Thyroid gland (tissue), 4 donors: ENCODE data around the gene PTPRN2. TPM values are rescaled to one million over a fixed set of nuclear protein-coding genes. Genes with fewer than 3 reads are reported as not detected.

Source experiments
- DNase-seq, 2 donors: peaks; one replicate each; pipeline ENCODE4 v3.0.0-alpha.2; 2019
- H3K27ac ChIP-seq, 3 donors: fragments of 200-600 bp; sonication (generic); 1 replicate in 2 of 3; 2 replicates in 1 of 3; pipeline ENCODE4 v1.5.1; 2016 to 2019; ENCODE audit warnings: mild to moderate bottlenecking in 1 of 3, moderate library complexity in 1 of 3
- H3K27me3 ChIP-seq: fragments of 200-600 bp; sonication (generic); one replicate; pipeline ENCODE4 v1.5.1; 2019
- H3K36me3 ChIP-seq, 2 donors: fragments of 200-600 bp; sonication (generic); one replicate each; pipeline ENCODE4 v1.5.1; 2016 to 2019
- H3K4me1 ChIP-seq, 2 donors: fragments of 200-600 bp; sonication (generic); one replicate each; pipeline ENCODE4 v1.5.1; 2017 to 2019
- H3K4me3 ChIP-seq, 3 donors: fragments of 200-600 bp; sonication (generic); replicated peaks in 1 of 3; 1 replicate in 2 of 3; 2 replicates in 1 of 3; pipeline ENCODE4 v1.5.1; 2016; ENCODE audit warnings: mild to moderate bottlenecking in 1 of 3
- H3K9me3 ChIP-seq: fragments of 200-600 bp; sonication (generic); one replicate; pipeline ENCODE4 v1.5.1; 2017
- POLR2A ChIP-seq, 2 donors: fragments of 450-650 bp; IDR thresholded peaks; one replicate each; pipeline ENCODE4 v1.6.1; 2017; ENCODE audit warnings: antibody characterized with exemption in 2 of 2, mild to moderate bottlenecking in 2 of 2, moderate library complexity in 1 of 2
- WGBS, 2 donors: methylation state at CpG; one replicate each; pipeline ENCODE4 v1.1.5; 2017; 5-methylcytosine and 5-hydroxymethylcytosine counted together
- intact Hi-C: fragments of 100-400 bp; cut with DNase I; formaldehyde crosslinking; loops from one replicate; pipeline ENCODE4 v1.15.1; 2023
- total RNA-seq, 4 donors: library from RNA; depleted of rRNA; stranded (reverse); fragments of >200 nt; gene quantifications; one replicate each; pipeline ENCODE4 v1.2.3, GENCODE V29; 2016
- TF ChIP-seq, protein P1 (sequence below), 6 experiments: fragments of 200-600 bp in 3 of 6; fragments of 450-650 bp in 3 of 6; sonication (generic) in 3 of 6; IDR thresholded peaks; one replicate each; pipeline ENCODE4 v1.5.1; 2016 to 2019; ENCODE audit warnings: antibody characterized with exemption in 6 of 6, mild to moderate bottlenecking in 2 of 6, inconsistent platforms in 1 of 6, moderate library complexity in 1 of 6

Gene PTPRN2
- total RNA-seq, 4 donors from 2014 or later: 4.2 to 9.9 (median 7.7) TPM

DNA sequence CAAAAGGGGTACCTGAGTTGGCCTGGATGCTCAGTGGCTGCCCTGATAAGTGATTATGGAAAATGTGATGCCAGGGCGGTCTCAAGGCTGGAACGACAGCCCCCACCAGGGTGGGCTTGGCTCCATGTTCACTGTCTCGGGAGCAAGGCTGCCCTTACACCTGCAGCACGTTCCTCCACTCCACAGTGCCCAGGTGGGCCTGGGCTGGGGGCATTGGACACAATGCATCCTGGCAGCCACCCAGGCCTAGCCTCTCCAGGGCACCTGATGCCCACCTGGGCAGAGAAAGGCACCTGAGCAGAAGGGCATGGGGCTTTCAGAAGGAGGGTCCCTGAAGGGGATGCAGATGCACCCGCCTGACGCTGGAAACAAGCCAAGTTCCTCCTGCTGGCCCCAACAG lies 702.5 kb downstream of the PTPRN2 start:
- TF ChIP-seq, protein P1, sequence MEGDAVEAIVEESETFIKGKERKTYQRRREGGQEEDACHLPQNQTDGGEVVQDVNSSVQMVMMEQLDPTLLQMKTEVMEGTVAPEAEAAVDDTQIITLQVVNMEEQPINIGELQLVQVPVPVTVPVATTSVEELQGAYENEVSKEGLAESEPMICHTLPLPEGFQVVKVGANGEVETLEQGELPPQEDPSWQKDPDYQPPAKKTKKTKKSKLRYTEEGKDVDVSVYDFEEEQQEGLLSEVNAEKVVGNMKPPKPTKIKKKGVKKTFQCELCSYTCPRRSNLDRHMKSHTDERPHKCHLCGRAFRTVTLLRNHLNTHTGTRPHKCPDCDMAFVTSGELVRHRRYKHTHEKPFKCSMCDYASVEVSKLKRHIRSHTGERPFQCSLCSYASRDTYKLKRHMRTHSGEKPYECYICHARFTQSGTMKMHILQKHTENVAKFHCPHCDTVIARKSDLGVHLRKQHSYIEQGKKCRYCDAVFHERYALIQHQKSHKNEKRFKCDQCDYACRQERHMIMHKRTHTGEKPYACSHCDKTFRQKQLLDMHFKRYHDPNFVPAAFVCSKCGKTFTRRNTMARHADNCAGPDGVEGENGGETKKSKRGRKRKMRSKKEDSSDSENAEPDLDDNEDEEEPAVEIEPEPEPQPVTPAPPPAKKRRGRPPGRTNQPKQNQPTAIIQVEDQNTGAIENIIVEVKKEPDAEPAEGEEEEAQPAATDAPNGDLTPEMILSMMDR (IDR thresholded peaks at IDR 0.05): no peak
- no peak for TF ChIP-seq POLR2A (IDR thresholded peaks at IDR 0.05)
- H3K27ac ChIP-seq: no peak overlapping the region
- H3K4me1 ChIP-seq: no peaks in the 10 kb centered on the region
- no peaks in the 10 kb centered on the region for H3K9me3 ChIP-seq
- intact Hi-C loops: no loop called here
- H3K27me3 ChIP-seq: no peaks in the 10 kb centered on the region
- no peak for DNase-seq
- H3K36me3 ChIP-seq: no peaks in the 10 kb centered on the region
- 67 to 79% methylated on average over 5 to 6 of the region's 6 CpGs for WGBS, 2 donors
- no peak overlapping the region for H3K4me3 ChIP-seq

DNA sequence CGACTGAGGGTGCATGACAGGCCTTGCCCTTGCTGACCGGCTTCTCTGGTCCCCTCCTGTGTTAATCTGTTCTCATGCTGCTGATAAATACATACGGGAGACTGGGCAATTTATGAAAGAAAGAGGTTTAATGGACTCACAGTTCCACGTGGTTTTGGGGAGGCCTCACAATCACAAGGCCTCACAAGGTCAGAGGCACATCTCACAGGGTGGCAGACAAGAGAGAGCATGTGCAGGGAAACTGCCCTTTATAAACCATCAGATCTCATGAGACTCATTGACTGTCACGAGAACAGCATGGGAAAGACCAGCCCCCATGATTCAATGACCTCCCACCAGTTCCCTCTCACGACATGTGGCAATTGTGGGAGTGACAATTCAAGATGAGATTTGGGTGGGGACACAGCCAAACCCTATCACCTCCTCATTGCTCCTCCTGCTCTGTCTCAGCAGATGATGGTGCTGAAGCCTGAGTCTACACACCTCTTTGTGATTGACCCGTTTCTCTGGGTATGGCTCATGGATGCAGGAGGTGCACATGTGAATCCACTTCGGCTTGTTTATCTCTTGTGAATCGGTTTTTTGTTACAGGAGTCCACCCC lies 703.1 kb downstream of the PTPRN2 start:
- TF ChIP-seq, protein P1 (IDR thresholded peaks at IDR 0.05): no peak
- no peak for TF ChIP-seq POLR2A (IDR thresholded peaks at IDR 0.05)
- intact Hi-C loops: no loop called here
- H3K9me3 ChIP-seq: no peaks in the 10 kb centered on the region
- DNase-seq: no peak
- 86 to 88% methylated on average over 9 of the region's 9 CpGs for WGBS, 2 donors
- H3K27me3 ChIP-seq: no peaks in the 10 kb centered on the region
- H3K4me3 ChIP-seq: no peak overlapping the region
- H3K27ac ChIP-seq: no peak overlapping the region
- no peaks in the 10 kb centered on the region for H3K36me3 ChIP-seq
- no peaks in the 10 kb centered on the region for H3K4me1 ChIP-seq

DNA sequence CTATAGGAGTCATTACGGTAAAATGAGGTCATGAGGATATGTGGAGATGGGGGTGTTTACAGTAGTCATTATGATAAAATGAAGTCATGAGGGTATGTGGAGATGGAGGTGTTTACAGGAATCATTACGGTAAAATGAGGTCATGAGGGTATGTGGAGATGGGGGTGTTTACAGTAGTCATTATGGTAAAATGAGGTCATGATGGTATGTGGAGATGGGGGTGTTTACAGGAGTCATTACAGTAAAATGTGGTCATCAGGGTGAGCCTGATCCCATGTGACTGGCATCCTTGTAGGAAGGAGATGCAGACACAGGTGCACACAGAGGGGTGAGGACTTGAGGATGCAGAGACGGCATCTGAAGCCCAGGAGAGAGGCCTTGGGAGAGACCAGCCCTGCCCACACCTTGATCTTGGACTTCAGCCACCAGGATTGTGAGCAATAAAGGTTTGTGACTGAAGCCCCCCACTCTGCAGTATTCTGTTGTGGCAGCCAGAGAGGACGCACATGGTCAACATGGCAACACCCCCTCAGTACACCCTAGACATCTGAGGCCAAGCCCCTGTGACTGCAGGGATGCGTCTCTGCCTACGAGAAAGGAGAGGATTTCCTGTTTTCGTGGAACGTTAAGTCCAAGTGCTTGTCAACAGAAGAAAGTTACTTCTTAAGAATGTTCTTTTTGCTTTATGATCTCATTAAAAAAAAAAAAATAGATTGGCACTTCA lies 706.4 kb downstream of the PTPRN2 start:
- Histone ChIP-seq H3K4me3 (no peak overlapping the region), H3K27ac (no peak overlapping the region), H3K4me1 (no peaks in the 10 kb centered on the region), H3K9me3 (no peaks in the 10 kb centered on the region), H3K36me3 (no peaks in the 10 kb centered on the region), H3K27me3 (no peaks in the 10 kb centered on the region)
- no peak for DNase-seq
- WGBS, 2 donors: 75 to 77% methylated on average over 8 of the region's 8 CpGs
- TF ChIP-seq, protein P1 (IDR thresholded peaks at IDR 0.05): no peak
- TF ChIP-seq POLR2A (IDR thresholded peaks at IDR 0.05): no peak
- intact Hi-C loops: no loop called here

DNA sequence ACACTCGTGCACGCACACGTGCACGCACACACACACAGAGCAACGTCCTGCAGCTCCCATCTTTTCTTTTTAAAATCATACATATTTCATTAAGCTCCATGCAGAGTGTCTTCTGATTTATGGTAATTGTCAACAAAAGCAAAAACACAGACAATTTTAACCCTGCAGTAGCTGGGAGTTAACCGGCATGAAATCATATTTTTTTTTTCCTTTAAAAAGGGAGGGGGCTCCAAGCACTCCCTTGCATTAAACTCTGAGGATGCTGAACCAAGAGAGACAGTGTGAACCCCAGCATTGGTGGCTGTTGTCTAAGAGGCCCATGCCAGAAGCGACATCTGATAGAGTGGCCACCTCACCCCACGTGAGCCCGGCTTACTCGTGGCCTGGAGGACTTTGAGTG lies 708.2 kb downstream of the PTPRN2 start:
- H3K9me3 ChIP-seq: no peaks in the 10 kb centered on the region
- H3K27ac ChIP-seq: no peak overlapping the region
- DNase-seq: no peak
- TF ChIP-seq POLR2A (IDR thresholded peaks at IDR 0.05): no peak
- TF ChIP-seq, protein P1 (IDR thresholded peaks at IDR 0.05): no peak
- H3K4me1 ChIP-seq: no peaks in the 10 kb centered on the region
- H3K4me3 ChIP-seq: no peak overlapping the region
- H3K27me3 ChIP-seq: no peaks in the 10 kb centered on the region
- intact Hi-C loops: no loop called here
- 83 to 85% methylated on average over 10 of the region's 10 CpGs for WGBS, 2 donors
- H3K36me3 ChIP-seq: no peaks in the 10 kb centered on the region
